ENCODE measurements around the gene AGPAT1. TPM values are rescaled to one million over a fixed set of nuclear protein-coding genes. Genes with fewer than 3 reads are reported as not detected.
A peak's percentile ranks its signal among the peaks of the same experiment; 100 is the strongest.

Gene AGPAT1
- total and polyA plus RNA-seq, 2 experiments from 2014 or later: 39.8 to 82.1 TPM

GRCh38 chr6:32181915-32182529, 6.1 kb upstream of the AGPAT1 start:
- DNase-seq (ENCODE audit: low spot score): no peak

GRCh38 chr6:32181148-32181702, 5.3 kb upstream of the AGPAT1 start:
- H3K4me1 ChIP-seq (ENCODE audit: insufficient read depth): peaks cover 13% of the 10 kb centered on the region; the same call in 1 of the 2 replicates
- H3K36me3 ChIP-seq (ENCODE audit: insufficient read depth): peaks cover 2% of the 10 kb centered on the region; the same call in 1 of the 2 replicates
- H3K4me2 ChIP-seq: no peak overlapping the region
- H3K9me3 Mint-ChIP-seq: no peaks in the 10 kb centered on the region
- H3K27me3 ChIP-seq (ENCODE audit: insufficient read depth): no peaks in the 10 kb centered on the region
- H3K4me3 ChIP-seq: no peak overlapping the region
- no peak overlapping the region for H3K27ac ChIP-seq (ENCODE audit: low read depth)
- ATAC-seq (no peak), DNase-seq (ENCODE audit: low spot score) (no peak)
- H3K27me3 Mint-ChIP-seq (ENCODE audit: insufficient read depth, low read depth, poor library complexity): peaks cover 23% of the 10 kb centered on the region
- H3K4me3 Mint-ChIP-seq: 0 out of 3 replicates have a peak overlapping the region, but pooled peaks have one; percentile 6
- H4K20me1 ChIP-seq (replicated peaks; ENCODE audit: insufficient read depth): no peaks in the 10 kb centered on the region
- peaks cover 54% of the 10 kb centered on the region for H3K36me3 Mint-ChIP-seq (ENCODE audit: low read depth)
- no peaks in the 10 kb centered on the region for H3K9me2 ChIP-seq (ENCODE audit: insufficient read depth)
- H3K27ac Mint-ChIP-seq: no peak overlapping the region; the same call in 1 of the 2 replicates
- H3F3A ChIP-seq (replicated peaks; ENCODE audit: low read depth): peaks cover 12% of the 10 kb centered on the region
- H2AFZ ChIP-seq: no peak overlapping the region
- peaks cover 36% of the 10 kb centered on the region for H3K4me1 Mint-ChIP-seq
- peaks cover 13% of the 10 kb centered on the region for H3K79me2 ChIP-seq (replicated peaks; ENCODE audit: insufficient read depth)
- TF ChIP-seq, protein P1, sequence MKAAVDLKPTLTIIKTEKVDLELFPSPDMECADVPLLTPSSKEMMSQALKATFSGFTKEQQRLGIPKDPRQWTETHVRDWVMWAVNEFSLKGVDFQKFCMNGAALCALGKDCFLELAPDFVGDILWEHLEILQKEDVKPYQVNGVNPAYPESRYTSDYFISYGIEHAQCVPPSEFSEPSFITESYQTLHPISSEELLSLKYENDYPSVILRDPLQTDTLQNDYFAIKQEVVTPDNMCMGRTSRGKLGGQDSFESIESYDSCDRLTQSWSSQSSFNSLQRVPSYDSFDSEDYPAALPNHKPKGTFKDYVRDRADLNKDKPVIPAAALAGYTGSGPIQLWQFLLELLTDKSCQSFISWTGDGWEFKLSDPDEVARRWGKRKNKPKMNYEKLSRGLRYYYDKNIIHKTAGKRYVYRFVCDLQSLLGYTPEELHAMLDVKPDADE (IDR thresholded peaks at IDR 0.05): no peak

More at GRCh38 chr6:32181915-32182529, 6.1 kb upstream of the AGPAT1 start:
- H2AFZ ChIP-seq: no peak overlapping the region
- Mint-ChIP-seq H3K9me3 (no peaks in the 10 kb centered on the region), H3K27me3 (ENCODE audit: insufficient read depth, low read depth, poor library complexity) (peaks cover 19% of the 10 kb centered on the region), H3K27ac (no peak overlapping the region), H3K4me1 (peaks cover 35% of the 10 kb centered on the region), H3K4me3 (no peak overlapping the region), H3K36me3 (ENCODE audit: low read depth) (peaks cover 62% of the 10 kb centered on the region)
- H3K79me2 ChIP-seq (replicated peaks; ENCODE audit: insufficient read depth): peaks cover 13% of the 10 kb centered on the region
- H3K36me3 ChIP-seq (ENCODE audit: insufficient read depth): peaks cover 2% of the 10 kb centered on the region; the same call in 1 of the 2 replicates
- H3K4me3 ChIP-seq: no peak overlapping the region
- no peak overlapping the region for H3K4me2 ChIP-seq
- peaks cover 9% of the 10 kb centered on the region; the same call in 1 of the 2 replicates for H3K4me1 ChIP-seq (ENCODE audit: insufficient read depth)
- no peaks in the 10 kb centered on the region for H3K27me3 ChIP-seq (ENCODE audit: insufficient read depth)
- H4K20me1 ChIP-seq (replicated peaks; ENCODE audit: insufficient read depth): no peaks in the 10 kb centered on the region
- H3K9me2 ChIP-seq (ENCODE audit: insufficient read depth): no peaks in the 10 kb centered on the region
- ATAC-seq: no peak
- TF ChIP-seq, protein P1 (IDR thresholded peaks at IDR 0.05): no peak
- 0 out of 4 replicates have a peak, but pooled peaks of 1 of the 2 experiments have one; percentile 13 for TF ChIP-seq CTCF (conservative IDR thresholded peaks at IDR 0.05; ENCODE audit: low read depth in 2 of 2)
- H3F3A ChIP-seq (replicated peaks; ENCODE audit: low read depth): peaks cover 14% of the 10 kb centered on the region
- no peak overlapping the region for H3K27ac ChIP-seq (ENCODE audit: low read depth)

Measured in GM23338 (cell line).